Ovary (tissue), 9 donors: ENCODE data around the gene KCTD17. TPM values are rescaled to one million over a fixed set of nuclear protein-coding genes. Genes with fewer than 3 reads are reported as not detected.

Experiments
- DNase-seq, 5 donors: peaks; one replicate each; pipeline ENCODE4 v3.0.0-alpha.2; 2019 to 2020
- H3K27ac ChIP-seq, 2 donors: fragments of 200-600 bp; one replicate each; pipeline versions ENCODE4 v1.5.1 to v1.8.0; 2019 to 2022
- H3K27me3 ChIP-seq: fragments of 200-600 bp; one replicate; pipeline ENCODE4 v1.8.0; 2022
- H3K36me3 ChIP-seq: fragments of 200-600 bp; sonication (generic); one replicate; pipeline ENCODE4 v1.5.1; 2019
- H3K4me1 ChIP-seq: one replicate; pipeline ENCODE4 v1.8.1; 2013; ENCODE audit warnings: mild to moderate bottlenecking, moderate library complexity; ENCODE audit not compliant: insufficient read depth
- H3K4me3 ChIP-seq: fragments of 200-600 bp; sonication (generic); one replicate; pipeline ENCODE4 v1.5.1; 2017
- H3K9me3 ChIP-seq, 2 donors: fragments of 200-600 bp in 1 of 2; sonication (generic) in 1 of 2; one replicate each; pipeline versions ENCODE4 v1.5.1 to v1.8.1; 2013 to 2019; ENCODE audit warnings: mild to moderate bottlenecking in 1 of 2, moderate library complexity in 1 of 2
- EP300 ChIP-seq: sonication (generic); formaldehyde crosslinking; IDR thresholded peaks from one replicate; pipeline ENCODE4 v1.6.1; 2017; ENCODE audit warnings: antibody characterized with exemption
- POLR2A ChIP-seq: fragments of 450-650 bp; IDR thresholded peaks from one replicate; pipeline ENCODE4 v1.6.1; 2017; ENCODE audit warnings: antibody characterized with exemption, mild to moderate bottlenecking, moderate library complexity
- WGBS, 3 donors: extraction: QIAGEN DNeasy Blood & Tissue Kit in 1 of 3; methylation state at CpG; one replicate each; pipeline versions ENCODE4 v1.1.5 to v1.1.7; 2013 to 2017; 5-methylcytosine and 5-hydroxymethylcytosine counted together
- intact Hi-C, 4 donors: fragments of 100-400 bp; cut with DNase I; formaldehyde crosslinking; loops; one replicate each; pipeline versions ENCODE4 v1.11.0 to v1.15.1; 2022 to 2023
- polyA plus RNA-seq, 2 donors: library from polyadenylated mRNA; stranded (reverse); fragments of 200-250 nt in 1 of 2; fragments of 350-450 nt in 1 of 2; fragmentation: Illumina TruSeq in 1 of 2; extraction: RNeasy Lipid Tissue Mini Kit (QIAGEN cat#74804) in 1 of 2; gene quantifications; one replicate each; pipeline ENCODE4 v1.2.3, GENCODE V29; 2013 to 2014
- total RNA-seq, 7 donors: library from RNA; depleted of rRNA in 2 of 7; stranded (reverse); fragments of >200 nt in 2 of 7; fragmentation: NEBNext Ultra II Directional in 3 of 7; extraction: Animal tissue kit (Norgen Biotek cat#: 25700) in 3 of 7; gene quantifications; one replicate each; pipeline versions ENCODE4 v1.1.0 to v1.2.4, GENCODE V29; 2016 to 2023
- TF ChIP-seq, protein P1 (sequence below), 3 donors: fragments of 450-650 bp in 2 of 3; fragments of 200-600 bp in 1 of 3; IDR thresholded peaks; one replicate each; pipeline versions ENCODE4 v1.5.1 to v1.8.0; 2016 to 2022; ENCODE audit warnings: antibody characterized with exemption in 3 of 3, mild to moderate bottlenecking in 1 of 3
- donor health status: DM: no; HTN: no; CAD: no; lungs with moderate emphysema.
- donor health status: DM: no; HTN: no; CAD: no.
- donor health status: Bipolar disorder and iron deficiency.
- donor health status: DM: yes; HTN: yes; CAD: no.
- donor health status: DM: no; HTN: no; CAD: no.
- donor health status: DM: yes; HTN: yes; CAD: no.

Gene KCTD17
- total and polyA plus RNA-seq, 9 donors: 4.5 to 34.7 (median 26.7) TPM

DNA sequence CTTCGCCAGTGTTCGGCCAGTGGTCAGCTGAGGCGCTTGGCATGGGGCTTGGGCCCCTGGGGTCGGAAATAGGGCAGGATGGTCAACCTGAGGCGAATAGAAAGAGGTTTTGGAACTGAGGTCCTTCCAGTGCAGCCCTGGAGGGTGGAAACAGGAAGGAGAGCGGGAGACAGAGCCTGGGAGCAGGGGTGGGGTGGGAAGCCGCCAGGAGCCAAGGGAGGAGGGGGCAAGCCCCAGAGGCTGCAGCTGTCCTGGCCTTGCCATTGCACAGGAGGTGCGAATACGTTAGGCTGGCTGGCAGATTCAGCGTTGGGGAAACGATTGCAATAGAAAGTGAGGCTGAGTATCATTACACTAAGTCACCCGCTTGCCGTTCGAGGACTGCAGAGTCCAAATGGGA is 13.9 kb upstream of the KCTD17 start:
- no peak overlapping the region for H3K4me3 ChIP-seq
- intact Hi-C loops: no loop called here
- H3K36me3 ChIP-seq: no peaks in the 10 kb centered on the region
- no peaks in the 10 kb centered on the region for H3K27me3 ChIP-seq
- WGBS, 3 donors: 47 to 58% (median 57%) methylated on average over 14 of the region's 14 CpGs
- no peak overlapping the region for H3K27ac ChIP-seq
- H3K9me3 ChIP-seq: no peaks in the 10 kb centered on the region
- no peak for DNase-seq
- TF ChIP-seq POLR2A: no peak
- peaks cover under 1% of the 10 kb centered on the region for H3K4me1 ChIP-seq

DNA sequence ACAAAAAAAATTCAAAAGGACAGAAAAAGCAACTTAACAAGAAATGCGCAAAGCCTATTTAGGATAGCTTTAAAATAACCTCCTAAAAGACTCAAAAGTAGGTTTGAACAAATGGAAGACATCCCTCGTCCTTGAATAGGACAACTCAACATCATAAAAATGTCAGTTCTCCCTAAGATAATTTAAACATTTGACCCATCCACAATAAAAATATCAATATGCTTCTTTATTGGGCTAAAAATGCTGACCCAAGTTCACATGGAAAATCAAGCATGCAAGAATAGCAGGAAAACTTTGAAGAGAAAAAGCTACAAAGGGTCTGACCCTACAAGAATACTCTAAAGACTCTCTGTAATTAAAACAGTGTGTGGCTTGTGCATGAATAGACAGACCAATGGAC is 12.1 kb upstream of the KCTD17 start:
- Histone ChIP-seq H3K36me3 (no peaks in the 10 kb centered on the region), H3K9me3 (no peaks in the 10 kb centered on the region), H3K4me1 (no peaks in the 10 kb centered on the region), H3K4me3 (no peak overlapping the region), H3K27me3 (no peaks in the 10 kb centered on the region), H3K27ac (no peak overlapping the region)
- intact Hi-C loops: no loop called here
- 59 to 72% (median 72%) methylated on average over 2 of the region's 2 CpGs for WGBS, 3 donors
- DNase-seq: no peak
- TF ChIP-seq, protein P1, sequence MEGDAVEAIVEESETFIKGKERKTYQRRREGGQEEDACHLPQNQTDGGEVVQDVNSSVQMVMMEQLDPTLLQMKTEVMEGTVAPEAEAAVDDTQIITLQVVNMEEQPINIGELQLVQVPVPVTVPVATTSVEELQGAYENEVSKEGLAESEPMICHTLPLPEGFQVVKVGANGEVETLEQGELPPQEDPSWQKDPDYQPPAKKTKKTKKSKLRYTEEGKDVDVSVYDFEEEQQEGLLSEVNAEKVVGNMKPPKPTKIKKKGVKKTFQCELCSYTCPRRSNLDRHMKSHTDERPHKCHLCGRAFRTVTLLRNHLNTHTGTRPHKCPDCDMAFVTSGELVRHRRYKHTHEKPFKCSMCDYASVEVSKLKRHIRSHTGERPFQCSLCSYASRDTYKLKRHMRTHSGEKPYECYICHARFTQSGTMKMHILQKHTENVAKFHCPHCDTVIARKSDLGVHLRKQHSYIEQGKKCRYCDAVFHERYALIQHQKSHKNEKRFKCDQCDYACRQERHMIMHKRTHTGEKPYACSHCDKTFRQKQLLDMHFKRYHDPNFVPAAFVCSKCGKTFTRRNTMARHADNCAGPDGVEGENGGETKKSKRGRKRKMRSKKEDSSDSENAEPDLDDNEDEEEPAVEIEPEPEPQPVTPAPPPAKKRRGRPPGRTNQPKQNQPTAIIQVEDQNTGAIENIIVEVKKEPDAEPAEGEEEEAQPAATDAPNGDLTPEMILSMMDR (IDR thresholded peaks at IDR 0.05): no peak
- TF ChIP-seq POLR2A: no peak
- no peak for TF ChIP-seq EP300

DNA sequence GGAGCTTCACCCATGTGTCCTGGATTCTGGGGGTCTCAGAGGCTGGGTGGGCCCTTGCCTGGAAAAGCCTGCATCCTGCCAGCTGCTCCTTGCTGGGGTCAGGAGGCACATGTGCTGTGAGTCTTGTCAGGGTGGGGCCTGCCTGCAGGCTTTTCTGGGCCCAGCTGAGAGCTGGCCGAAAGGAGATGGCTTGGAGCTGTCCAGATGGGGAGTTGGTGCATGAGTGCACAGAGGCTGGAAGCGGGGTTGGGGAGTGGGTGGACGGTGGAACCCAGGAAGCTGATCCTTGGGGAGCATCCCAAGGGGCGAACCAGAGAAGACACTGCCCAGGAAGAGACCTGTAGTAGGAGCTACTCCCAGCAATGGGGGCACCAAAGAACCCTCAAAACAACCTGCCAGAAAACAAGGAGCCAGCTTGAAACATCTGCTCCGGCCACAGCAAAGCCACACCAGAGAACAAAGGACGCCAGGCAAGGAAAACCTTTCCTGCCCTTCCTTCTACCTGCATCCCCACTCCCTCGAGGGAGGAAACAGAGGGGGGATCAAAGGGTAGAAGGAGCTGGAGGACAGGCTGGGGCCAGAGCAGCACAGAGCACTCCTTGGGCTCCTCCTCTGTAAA is 8.2 kb upstream of the KCTD17 start:
- Histone ChIP-seq H3K36me3 (no peaks in the 10 kb centered on the region), H3K4me1 (no peaks in the 10 kb centered on the region), H3K27me3 (no peaks in the 10 kb centered on the region), H3K27ac (no peak overlapping the region), H3K4me3 (no peak overlapping the region), H3K9me3 (no peaks in the 10 kb centered on the region)
- intact Hi-C loops: loop anchor here in 1 of 4 donors (10.0 kb wide), 1 partner anchor 259 kb away; no protein-coding TSS in a partner anchor
- WGBS, 3 donors: 61 to 79% (median 62%) methylated on average over 7 of the region's 7 CpGs
- TF ChIP-seq POLR2A (no peak), EP300 (no peak)
- TF ChIP-seq, protein P1 (IDR thresholded peaks at IDR 0.05): no peak
- no peak for DNase-seq

DNA sequence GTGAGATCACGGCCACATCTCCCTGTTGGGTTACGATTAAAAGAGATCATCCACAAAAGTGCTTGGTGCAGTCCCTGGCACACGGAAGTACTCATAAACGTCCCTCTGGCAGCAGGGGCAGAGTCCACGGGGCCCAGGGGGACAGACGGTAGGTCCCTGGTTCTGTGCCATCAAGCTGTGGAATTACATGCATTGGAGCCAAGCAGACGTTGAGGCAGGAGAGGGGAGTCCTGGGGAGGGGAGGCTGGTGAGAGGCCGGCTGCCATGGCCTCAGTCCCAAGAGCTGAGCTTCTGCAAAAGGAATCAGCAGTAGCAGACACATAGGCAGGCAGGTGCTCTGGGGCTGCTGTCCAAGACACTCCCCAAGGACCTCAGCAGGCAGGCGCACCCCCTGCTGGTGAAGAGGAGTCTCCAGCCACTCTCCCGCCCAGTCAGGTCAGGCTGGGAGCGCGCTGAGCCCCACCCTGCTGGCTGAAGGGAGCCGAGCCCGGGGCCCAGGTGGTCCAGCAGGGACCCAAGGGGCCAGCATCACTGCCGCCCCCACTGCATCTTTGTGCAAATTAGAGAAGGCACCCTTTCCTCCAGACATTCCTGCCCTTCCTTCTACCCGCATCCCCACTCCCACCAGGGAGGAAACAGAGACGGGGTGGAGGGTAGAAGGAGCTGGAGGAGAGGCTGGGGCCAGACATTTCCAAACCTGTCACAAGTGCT is 7.6 kb upstream of the KCTD17 start:
- TF ChIP-seq, protein P1 (IDR thresholded peaks at IDR 0.05): peak in 2 of 3 donors; percentile 18 to 20
- no peak for TF ChIP-seq POLR2A
- H3K4me3 ChIP-seq: no peak overlapping the region
- 23 to 35% (median 28%) methylated on average over 17 of the region's 17 CpGs for WGBS, 3 donors
- no peaks in the 10 kb centered on the region for H3K9me3 ChIP-seq
- H3K27me3 ChIP-seq: no peaks in the 10 kb centered on the region
- intact Hi-C loops: loop anchor here in 1 of 4 donors (10.0 kb wide), 1 partner anchor 259 kb away; no protein-coding TSS in a partner anchor
- no peak overlapping the region for H3K27ac ChIP-seq
- no peaks in the 10 kb centered on the region for H3K4me1 ChIP-seq
- peak in 2 of 5 donors; percentile 53 to 68 for DNase-seq
- H3K36me3 ChIP-seq: no peaks in the 10 kb centered on the region
